ENCODE results near the gene HOXB1. TPM values are rescaled to one million over a fixed set of nuclear protein-coding genes. Genes with fewer than 3 reads are reported as not detected.

HOXB1 gene
- total and polyA plus RNA-seq, 2 of the 8 experiments (the other 6 are each of a cell fraction or from before 2014, with no cell fraction given) = not detected

DNA sequence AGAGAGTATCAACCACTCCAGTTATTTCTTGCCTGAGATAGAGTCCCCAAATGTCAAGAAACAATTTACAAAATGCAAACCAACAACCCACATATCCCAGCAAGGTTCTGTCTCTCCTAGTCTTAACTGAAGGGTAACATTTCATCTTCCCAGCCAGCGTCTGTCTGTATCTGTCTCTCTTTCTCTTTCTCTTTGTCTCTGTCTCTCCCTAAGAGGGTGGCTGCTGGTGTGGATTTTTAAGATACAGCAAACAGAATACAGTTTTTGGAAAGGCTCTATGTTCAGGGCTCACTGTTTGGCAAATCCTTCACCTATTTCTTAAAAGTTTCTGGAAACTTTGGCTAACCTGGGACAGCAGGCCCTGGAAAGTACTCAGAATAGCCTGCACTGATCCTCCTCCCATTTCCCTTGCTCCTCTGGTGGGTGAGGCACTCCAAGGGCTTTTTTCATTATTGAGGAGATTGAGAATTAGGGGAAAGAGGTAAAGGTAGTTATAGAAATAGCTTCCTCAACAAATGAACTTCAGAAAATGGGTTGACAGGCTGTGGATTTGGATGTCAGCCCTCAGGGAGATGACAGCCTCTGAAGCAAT is 41.1 kb upstream of the HOXB1 start:
- H4K5ac ChIP-seq (ENCODE audit: insufficient read length, low read depth, low read length) = no peak overlapping the region
- no peak overlapping the region for H3K18ac ChIP-seq (ENCODE audit: extremely low read depth, low read length)
- TF ChIP-seq TAF1 (IDR thresholded peaks at IDR 0.05; ENCODE audit: low read depth, low read length) = no peak
- TF ChIP-seq SIX5 (IDR thresholded peaks at IDR 0.05; ENCODE audit: low read depth, low read length) = no peak
- no peak for TF ChIP-seq EZH2 (IDR thresholded peaks at IDR 0.05; ENCODE audit: low read depth, low read length, severe bottlenecking)
- TF ChIP-seq HDAC6 (IDR thresholded peaks at IDR 0.05; ENCODE audit: low read depth, low read length) = no peak
- H2BK15ac ChIP-seq (ENCODE audit: low read length) = no peak overlapping the region
- no peak overlapping the region for H3K4me2 ChIP-seq (ENCODE audit: insufficient read depth in 1 of 2, low read depth in 2 of 2, low read length in 2 of 2)
- no peak overlapping the region for H3K14ac ChIP-seq (ENCODE audit: insufficient read length)
- H2BK120ac ChIP-seq (replicated peaks; ENCODE audit: low read depth, low read length) = no peak overlapping the region
- no peak overlapping the region for H3K56ac ChIP-seq (replicated peaks; ENCODE audit: insufficient read length, low read depth, low read length)
- H2AK5ac ChIP-seq (ENCODE audit: low read depth, low read length) = no peak overlapping the region
- H3K23ac ChIP-seq (ENCODE audit: insufficient read length) = no peak overlapping the region
- ChIA-PET POLR2A (ENCODE audit: partially characterized antibody) (no interaction called here), CTCF (ENCODE audit: partially characterized antibody) (interaction anchor here (0.9 to 1.0 kb wide), 2 partner anchors 41 to 43 kb away, joined by 3 read pairs; partner anchors contain the start of gene HOXB8)
- H3K79me1 ChIP-seq (ENCODE audit: low read depth, low read length) = no peaks in the 10 kb centered on the region
- no peak overlapping the region for H2BK20ac ChIP-seq (ENCODE audit: low read length)
- H3K27ac ChIP-seq (ENCODE audit: low read depth, low read length) = no peak overlapping the region
- WGBS, 2 experiments (ENCODE audit: extremely low coverage in 1 of 2, insufficient coverage in 1 of 2, insufficient read length in 1 of 2, insufficient replicate concordance in 2 of 2, low coverage in 1 of 2, low lambda C conversion rate in 2 of 2, missing lambda C conversion rate in 1 of 2) = 10% methylated on average over 1 of the region's 1 CpG; no CpG with 5 or more reads in 1 of the 2 experiments
- no peak overlapping the region for H4K8ac ChIP-seq (ENCODE audit: extremely low read depth, insufficient read depth, low read length)
- no peak overlapping the region for H3K4me3 ChIP-seq (ENCODE audit: extremely low read depth in 1 of 4, insufficient read depth in 2 of 4, low read depth in 3 of 4, low read length in 4 of 4)
- H3K27me3 ChIP-seq (replicated peaks in 1 of 4; ENCODE audit: control insufficient read depth in 3 of 4, extremely low read depth in 1 of 4, insufficient read depth in 3 of 4, low read length in 3 of 4) = peaks cover 99 to 100% (median 100%) of the 10 kb centered on the region in 4 experiments
- H3K36me3 ChIP-seq (ENCODE audit: control insufficient read depth in 2 of 4, insufficient read depth in 4 of 4, low read length in 3 of 4) = no peaks in the 10 kb centered on the region; a peak in 1 of 8 replicates
- no peak overlapping the region; the same call in 1 of the 2 replicates for H2BK12ac ChIP-seq (ENCODE audit: low read depth, low read length)
- FAIRE-seq (no peak), DNase-seq (ENCODE audit: low read depth in 1 of 2, low spot score in 2 of 2) (no peak)
- H3K4ac ChIP-seq (replicated peaks; ENCODE audit: insufficient read length, low read depth, low read length) = no peak overlapping the region
- peaks cover 14 to 41% of the 10 kb centered on the region in 2 experiments for H4K20me1 ChIP-seq (replicated peaks in 1 of 2; ENCODE audit: control insufficient read depth in 1 of 2, insufficient read depth in 2 of 2, low read length in 2 of 2)
- no peaks in the 10 kb centered on the region for H3K79me2 ChIP-seq (ENCODE audit: control insufficient read depth in 1 of 2, insufficient read depth in 2 of 2, low read length in 2 of 2)
- no peak overlapping the region for H3K9ac ChIP-seq (replicated peaks in 1 of 4; ENCODE audit: extremely low read depth in 1 of 4, low read depth in 3 of 4, low read length in 3 of 4)
- no peak overlapping the region for H2BK5ac ChIP-seq (ENCODE audit: low read depth, low read length)
- no peaks in the 10 kb centered on the region for H3K23me2 ChIP-seq (ENCODE audit: low read depth, low read length)
- H4K91ac ChIP-seq (replicated peaks; ENCODE audit: insufficient read length, low read length) = no peak overlapping the region
- no peaks in the 10 kb centered on the region for H3K9me3 ChIP-seq (ENCODE audit: insufficient read depth in 2 of 2, low read depth in 1 of 2, low read length in 1 of 2)
- no peak overlapping the region for H2AFZ ChIP-seq (ENCODE audit: low read length)
- H3K4me1 ChIP-seq (replicated peaks in 1 of 4; ENCODE audit: control insufficient read depth in 3 of 4, insufficient read depth in 4 of 4, low read length in 3 of 4) = peaks cover 0 to 5% (median 3%) of the 10 kb centered on the region in 4 experiments; a peak in 4 of 7 replicates
